ENCODE results near the gene NPR3.

Gene NPR3

DNA sequence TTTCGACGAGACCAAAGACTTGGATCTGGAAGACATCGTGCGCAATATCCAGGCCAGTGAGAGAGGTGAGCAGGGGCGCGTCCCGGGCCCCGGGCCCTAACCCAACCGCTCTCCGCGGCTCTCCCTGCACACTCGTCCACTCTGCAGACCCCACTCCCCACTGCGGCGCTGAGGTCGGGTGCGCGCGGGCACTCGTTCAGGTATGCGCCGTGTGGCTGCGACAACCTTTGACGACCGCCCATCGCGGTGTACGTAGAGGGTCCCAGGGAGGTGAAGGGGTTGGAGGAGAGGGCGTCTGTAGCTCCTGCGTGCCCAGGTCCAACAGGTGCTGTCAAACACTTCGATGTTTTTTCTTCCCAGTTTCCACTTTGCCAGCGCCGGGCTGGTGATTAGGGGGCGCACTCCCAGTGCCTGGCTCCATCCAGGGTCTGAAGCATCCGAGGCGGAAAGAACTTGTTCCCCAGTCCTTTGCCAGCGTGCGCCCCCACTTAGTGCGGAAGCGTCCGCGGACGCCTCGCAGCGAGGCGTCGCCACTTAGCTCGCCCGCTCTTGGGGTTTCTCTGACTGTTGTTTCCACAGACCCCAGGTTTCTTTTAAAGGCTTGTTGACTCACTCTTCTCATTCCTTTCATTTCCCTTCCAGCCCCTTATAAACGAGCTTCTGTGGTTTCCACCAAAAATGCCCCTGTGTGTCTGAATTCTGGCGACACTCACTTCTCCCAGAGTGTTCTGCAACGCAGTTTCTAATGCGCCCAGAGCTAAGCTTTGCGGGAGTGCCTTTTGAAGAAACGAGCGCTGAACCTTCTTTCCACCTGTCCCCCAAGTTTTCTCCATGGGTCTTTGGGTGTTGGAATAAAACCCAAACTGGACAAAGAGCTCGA lies 1.6 kb downstream of the NPR3 start:
- DNase-seq, result no peak

DNA sequence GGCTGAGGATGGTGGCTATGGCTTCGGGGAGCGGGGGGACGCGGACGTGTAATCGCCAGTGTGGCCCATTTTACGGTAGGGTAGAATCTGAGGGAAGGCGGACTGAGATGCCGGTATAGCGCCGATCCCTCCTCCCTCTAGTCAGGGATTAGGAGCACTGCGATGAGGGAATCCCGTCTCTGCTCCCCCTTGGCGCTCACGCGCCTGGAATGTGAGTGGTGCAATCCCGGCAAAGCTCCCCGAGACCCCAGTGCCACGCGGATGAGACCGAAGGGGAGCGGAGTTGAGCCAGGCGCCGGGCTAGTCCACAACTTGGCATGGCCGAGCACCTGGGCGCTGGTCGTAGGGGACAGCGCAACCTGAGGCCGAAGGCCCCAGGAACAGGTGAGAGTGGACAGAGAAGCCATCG lies 2.2 kb downstream of the NPR3 start:
- DNase-seq, result no peak

DNA sequence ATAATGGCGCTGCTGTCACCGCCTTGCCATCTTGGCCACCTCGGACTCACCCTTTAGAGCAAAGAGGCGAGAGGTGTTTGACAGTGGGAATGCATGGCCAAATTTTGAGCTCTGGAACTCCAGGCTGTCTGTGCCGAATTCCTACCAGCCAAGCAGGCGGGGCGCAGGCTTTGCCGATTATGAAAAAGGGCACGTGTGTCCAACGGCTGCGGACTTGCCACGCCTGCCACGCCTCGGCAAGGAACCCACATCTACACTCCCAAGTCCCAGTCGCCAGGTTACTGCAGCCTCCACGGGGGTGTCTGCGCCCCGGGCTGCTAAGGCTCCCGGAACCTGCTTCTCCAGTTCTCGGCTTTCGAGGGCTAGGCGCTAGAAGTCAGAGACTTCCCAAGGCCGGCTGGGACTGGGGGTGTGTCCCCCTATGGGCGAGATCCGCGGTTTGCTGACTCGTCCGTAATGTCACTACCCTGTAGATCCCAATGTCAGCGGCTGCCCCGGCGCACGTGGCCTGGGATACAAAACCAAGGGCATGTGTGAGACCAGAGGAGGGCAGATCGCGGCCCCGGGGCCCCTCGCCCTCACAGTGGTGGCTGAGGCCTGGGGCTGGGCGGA lies 2.8 kb downstream of the NPR3 start:
- DNase-seq, result no peak

DNA sequence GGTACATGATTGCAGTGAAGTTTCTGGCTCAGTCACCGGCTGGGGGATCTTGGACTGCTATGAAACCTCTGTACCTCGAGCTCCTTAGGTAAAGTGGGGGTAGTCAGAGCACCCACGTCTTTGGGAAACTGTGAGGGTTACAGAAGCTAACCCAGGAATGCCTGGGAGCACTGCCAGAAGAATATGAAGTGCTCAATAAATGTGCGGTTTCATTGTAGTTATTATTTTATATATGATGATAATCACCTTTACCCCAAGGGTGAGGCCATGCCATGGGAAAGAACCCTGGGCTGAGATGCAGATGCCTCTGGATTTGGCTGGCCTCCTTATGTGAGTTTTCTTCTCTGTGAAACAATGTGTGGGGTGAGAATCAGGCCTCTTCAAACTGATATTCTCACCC lies 3.7 kb downstream of the NPR3 start:
- no peak for DNase-seq

DNA sequence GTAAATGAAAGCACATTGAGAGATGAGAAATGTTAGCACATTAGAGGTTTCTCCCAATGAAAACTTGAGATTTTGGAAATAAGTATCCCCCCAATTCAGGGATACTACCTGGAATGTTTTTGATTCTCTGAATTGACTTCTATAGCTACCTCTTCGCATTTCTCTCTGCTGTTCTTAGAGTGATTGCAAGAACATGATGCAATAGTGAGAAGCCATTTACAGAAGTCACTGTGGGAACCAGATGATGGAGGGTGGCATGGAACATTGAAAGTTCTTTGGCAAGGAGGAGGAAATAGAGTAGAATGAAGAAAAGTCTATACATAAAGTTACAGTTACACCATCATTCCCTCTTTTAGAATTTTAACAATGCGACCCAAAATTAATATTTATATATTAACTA lies 9.2 kb downstream of the NPR3 start:
- DNase-seq, result no peak

DNA sequence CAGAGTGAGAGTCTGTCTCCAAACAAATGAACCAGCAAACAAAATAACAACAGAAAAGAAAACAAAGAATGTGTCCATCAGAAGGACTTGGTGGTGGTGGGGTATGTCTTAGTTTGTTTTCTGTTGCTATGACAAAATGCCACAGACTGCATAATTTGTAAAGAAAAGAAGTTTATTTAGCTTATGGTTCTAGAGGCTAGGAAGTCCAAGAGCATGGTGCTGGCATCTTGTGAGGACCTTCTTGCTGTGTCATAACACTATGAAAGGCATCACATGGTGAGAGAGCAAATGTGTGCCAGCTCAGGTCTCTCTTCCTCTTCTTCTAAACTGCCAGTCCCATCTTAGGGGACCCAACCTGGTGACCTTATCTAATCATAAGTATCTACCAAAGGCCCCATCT lies 10.5 kb downstream of the NPR3 start:
- DNase-seq, result no peak

DNA sequence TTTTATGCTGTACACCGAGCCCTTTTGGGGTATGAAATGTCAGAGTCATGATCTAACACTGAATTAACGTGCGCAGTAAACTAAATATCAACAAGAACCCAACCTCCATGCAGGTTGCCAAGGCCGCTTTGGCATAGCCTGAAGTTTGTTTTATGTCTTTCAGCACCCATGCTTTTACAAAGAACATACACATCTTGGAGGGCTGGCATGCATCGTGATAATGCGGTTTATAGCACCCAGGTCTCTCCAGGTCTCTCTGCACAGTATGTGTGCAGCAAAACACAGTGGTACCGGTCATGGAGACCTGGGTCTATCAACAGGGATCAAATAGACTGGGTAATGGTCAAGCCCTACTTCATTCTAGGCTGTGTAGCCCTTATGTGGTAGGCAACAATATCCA lies 11.8 kb downstream of the NPR3 start:
- no peak for DNase-seq

DNA sequence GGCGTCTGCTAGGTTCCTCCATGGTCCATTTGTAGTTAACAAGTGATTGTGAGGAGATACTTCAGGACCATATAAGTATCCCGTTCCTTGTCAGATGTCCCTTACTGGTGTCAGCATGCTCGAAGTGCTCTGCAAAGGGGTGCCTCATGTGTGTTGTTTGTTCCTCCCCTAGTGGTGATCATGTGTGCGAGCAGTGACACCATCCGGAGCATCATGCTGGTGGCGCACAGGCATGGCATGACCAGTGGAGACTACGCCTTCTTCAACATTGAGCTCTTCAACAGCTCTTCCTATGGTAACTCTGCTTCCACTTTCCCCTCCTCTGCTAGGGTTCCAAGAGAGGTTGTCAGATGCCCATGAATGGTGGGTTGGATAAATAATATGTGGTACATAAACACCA lies 13.4 kb downstream of the NPR3 start:
- DNase-seq, result no peak

DNA sequence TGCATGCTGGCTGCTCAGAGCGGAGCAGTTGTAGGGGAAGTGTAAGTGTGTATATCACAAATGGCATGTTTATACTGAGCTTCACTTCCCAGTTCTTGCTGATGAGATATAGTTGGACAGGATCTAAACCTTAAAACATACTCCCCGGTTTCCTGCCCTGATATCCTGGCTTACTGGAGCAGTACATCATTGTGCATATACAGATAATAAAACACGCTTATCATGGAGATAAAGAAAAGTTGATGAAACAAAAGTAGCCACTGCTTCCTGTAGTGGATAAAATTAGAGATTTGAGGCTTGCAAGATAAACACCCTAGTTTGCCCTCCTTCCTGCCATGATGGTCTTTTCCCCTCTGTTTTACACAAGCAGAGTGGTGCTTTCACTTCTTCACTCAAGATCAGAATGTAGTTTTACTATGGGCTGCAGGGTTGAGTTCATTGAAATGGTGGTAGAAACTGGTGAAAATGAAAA lies 15.0 kb downstream of the NPR3 start:
- DNase-seq, result no peak

DNA sequence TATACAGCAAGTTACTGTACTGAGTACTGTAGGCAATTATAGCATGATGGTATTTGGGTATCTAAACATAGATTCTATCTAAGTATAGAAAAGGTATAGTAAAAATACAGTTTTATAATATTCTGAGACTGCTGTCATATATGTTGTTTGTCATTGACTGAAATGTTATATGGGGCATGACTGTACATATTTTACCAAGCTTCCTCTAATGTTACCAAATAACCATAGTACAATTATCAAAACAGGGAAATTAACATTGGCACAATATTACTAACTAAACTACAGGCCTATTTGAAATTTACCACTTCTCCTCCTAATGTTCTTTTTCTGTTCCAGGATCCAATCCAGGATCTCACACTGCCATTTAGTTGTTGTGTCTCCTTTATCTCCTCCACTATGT lies 18.5 kb downstream of the NPR3 start:
- no peak for DNase-seq

DNA sequence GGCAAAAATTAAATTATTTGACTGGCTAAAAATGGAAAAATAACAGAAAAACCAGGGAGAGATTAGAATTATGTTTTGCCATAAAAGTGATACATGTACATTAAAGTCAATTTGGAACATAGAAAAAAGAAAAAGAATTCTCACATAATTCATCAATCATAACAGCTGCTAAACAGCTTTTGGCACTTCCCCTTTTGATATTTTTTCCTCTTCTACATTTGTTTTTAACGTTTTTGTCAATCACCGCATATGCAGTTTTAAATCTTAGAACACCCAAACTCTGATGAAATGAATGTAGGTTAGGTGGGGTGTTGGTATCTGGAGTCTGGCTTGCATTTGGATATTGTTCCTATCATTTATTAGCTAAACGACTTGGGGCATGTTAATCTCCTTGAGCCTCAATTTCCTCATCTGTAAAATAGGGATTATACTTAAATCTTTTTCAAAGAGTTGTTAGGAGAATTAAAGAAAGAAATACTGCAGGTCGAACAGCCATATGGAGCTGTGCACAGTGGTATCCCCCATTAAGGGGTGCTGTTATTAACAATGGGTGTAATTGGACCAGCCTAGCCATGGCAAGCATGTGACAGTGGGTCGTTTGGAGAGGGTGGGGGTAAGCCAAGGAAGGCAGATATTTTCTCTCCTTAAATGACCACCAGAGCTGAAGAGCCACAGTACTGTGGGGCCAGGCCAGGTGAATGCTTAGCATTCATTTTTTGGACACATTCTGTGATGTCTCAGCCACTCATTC lies 22.6 kb downstream of the NPR3 start:
- DNase-seq, result no peak

DNA sequence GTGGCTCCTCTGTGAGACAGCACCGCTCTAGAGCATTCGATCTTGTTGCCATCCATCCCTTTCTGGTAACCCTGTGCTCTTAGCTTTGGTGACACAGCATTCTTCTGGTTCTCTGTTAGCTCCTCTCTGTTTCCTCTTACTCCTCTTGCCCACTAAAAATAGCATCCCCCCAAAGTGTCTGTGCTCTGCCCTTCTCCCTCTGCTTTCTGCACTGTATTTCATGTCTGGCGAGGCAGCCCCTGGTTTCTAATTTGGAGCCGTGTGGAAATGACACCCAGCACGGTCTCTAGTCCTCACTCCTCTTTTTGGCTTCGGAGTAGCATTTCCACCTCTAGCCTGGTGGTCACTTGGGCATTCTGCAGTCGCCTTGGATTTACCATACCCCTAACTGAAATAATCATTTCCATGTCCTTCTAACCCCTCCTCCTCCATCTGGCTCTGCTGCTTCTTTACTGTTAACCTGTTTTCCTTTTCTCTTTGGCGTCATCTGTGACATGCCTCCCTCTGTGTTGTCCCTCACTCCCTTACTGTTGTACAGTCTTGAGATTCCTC lies 23.8 kb downstream of the NPR3 start:
- DNase-seq, result no peak

DNA sequence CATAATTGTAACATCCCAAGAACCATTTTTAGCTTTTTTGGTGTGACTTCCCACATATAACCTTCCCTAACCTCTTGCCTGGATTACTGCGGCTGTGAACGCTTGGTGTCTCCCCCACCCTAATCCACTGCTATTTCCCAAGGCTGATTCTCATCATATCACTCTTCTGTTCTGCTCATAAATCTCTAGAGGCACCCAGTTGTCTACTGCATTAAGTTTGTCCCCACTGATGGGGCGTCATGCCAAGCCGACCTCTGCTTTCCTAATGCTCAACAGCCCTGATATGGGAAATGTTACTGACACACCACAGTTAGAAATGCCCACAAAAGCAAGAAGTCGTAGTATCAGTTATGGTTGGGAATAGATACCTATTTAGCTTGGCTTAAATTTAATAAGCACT lies 24.4 kb downstream of the NPR3 start:
- no peak for DNase-seq

DNA sequence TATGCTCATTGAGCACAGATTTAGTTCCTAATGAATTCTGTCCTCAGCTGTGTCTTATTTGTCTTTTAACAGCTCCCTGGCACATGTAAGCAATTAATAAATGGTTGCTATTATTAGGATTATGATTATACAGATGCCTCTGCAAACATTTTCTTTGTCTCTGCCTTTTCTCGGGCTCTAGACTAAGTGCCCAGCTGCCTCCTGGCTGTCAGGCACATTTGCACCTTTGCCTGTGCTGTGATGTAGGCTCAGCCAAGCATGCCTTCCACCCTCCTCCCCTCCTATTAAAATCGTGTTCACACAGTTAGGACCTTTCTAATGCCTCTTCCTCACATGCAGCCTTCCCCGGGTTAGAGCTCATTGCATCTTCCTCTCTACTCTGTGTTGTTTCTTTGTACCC lies 25.7 kb downstream of the NPR3 start:
- no peak for DNase-seq

DNA sequence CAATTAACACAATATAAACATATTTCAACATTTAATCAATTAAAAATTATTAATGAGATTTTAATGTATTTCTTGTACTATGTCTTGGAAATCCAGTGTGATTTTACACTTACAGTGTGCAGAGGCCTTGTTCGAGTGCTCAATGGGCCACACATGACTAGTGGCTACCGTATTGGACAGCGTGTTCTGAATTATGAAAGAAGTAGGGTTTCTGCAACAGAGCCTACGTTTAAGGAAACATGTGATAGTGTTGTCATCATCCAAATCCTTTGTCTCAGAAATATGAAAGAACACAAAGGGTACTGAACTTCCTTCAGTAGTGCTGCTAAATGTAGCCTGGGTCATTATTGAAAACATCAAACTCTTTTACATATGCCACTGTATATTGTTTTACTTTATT lies 29.5 kb downstream of the NPR3 start:
- no peak for DNase-seq

DNA sequence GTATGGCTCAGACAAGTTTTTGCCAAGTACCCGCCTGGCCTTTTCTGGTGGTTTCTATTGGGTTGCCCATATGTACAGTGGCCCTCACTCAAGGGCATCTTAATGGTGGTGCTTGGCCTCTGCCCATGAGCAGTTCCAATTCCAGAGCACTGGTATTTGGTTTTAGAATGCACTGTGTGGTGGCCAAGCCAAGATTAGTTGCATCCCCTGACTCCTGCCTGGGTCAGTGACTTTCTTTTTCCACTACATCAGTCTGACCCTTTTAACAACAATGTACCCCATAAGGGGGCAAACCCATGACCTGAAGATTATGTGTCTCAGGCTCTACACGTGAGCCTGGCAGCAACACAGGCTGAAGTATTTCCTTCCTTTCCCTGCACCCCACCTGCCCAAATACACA lies 34.2 kb downstream of the NPR3 start:
- no peak for DNase-seq

DNA sequence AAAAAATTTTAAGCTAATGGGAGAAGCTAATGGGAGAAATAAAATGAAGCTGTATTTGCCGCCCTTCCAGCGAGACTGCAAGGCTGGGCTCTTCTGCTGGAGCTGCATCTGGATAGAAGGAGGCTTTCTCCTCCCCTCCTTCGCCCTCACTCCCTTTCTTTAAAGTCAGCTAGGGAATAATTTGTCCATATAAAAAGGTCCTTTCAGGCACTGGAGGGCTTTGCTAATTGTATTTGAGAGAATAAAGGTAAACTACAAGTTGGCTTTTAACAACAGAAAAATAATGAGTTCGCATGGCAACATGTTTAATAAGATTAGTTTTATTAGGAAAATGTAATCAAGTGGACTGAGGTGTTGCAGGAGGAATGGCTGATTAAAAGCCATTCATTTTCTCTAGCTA lies 41.3 kb downstream of the NPR3 start:
- DNase-seq, result no peak

DNA sequence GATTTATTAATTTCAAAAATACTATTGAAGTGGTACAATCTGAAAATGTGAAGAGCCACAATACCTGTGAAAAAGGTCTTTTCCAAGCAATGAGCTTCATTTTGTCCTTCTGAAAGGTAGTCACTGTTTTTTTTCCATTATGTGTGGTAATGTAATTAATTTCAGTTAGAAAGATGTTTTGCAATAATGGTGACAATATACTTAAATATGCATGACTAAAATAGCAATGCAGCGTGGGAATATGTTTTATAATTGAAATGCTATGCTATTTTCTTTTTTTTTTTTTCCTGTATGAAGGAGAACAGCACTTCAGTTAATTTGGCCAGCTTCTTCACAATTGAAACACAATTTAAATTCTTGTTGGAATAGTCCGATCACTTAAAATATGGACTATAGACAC lies 41.9 kb downstream of the NPR3 start:
- DNase-seq, result no peak

DNA sequence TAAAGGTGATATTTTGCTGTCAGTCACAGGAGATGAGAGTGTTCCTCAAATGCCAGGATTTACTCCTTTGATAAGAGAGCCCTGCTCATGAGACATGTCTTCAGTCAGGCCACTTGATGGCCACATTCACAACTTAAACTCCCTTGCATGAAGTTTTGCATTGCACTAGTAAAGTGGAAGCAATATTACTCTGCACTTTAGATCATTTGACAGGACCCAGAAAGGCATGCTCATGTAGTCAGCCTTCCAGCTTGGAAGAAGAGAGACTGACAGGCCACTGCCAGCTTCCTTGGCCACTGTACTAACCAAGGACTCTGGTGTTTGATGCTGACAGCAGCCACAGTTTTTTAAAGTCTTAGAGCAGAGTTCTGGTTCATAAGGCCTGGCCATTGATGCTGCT lies 42.6 kb downstream of the NPR3 start:
- no peak for DNase-seq

DNA sequence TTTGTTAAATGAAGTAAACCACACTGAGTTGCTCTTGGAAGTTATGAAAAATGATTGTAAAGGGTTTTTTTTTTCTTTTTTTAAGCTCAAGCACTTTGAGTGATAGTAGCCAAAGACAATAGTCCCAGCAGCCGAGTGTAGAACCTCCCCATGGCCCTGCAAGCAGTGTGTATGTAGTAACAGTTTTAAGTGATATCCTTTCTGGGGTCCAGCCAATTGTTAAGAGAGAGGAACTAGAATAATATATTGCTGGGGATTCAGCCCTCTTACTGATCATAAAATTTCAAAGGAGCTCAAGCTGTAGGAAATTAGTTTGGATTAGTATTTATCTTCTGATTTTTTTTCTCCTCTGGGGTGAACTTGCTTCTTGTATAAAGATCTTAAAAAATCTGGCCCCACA lies 43.2 kb downstream of the NPR3 start:
- DNase-seq, result no peak

DNA sequence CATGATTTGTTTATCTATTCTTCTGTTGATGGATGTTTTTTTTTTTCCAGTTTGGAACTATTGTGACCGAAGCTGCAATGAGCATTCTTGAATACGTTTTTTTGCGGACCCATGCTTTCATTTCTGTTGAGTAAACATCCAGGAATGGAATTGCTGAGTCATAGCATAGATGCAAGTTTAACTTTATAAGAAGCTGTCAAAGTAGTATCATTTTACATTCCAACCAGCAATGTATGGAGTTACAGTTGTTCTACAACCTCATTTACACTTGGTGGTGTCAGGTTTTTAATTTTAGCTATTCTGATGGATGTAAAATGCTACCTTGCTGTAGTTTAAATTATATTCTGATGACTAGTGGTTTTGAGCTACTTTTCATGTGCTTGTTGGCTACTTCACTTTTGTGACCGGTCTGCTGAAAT lies 49.0 kb downstream of the NPR3 start:
- no peak for DNase-seq

DNA sequence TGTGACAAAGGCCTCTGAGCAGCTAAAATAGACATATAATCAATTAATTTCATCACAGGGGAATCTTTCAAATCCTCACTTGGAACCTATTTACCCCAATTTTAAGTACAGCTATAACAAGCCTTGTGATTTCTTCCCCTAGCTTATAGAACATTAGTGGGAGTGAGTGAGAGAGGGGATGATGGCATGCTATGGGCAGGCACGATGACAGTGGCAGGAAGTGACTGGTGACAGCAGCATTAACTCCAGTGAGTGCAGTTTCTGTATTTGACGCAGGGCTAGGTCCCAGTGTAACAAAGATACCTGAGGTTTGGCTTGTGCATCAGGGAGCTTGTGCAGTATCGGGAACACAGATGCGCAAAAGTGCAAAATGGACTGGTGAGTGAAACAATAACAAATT lies 54.1 kb downstream of the NPR3 start:
- no peak for DNase-seq

DNA sequence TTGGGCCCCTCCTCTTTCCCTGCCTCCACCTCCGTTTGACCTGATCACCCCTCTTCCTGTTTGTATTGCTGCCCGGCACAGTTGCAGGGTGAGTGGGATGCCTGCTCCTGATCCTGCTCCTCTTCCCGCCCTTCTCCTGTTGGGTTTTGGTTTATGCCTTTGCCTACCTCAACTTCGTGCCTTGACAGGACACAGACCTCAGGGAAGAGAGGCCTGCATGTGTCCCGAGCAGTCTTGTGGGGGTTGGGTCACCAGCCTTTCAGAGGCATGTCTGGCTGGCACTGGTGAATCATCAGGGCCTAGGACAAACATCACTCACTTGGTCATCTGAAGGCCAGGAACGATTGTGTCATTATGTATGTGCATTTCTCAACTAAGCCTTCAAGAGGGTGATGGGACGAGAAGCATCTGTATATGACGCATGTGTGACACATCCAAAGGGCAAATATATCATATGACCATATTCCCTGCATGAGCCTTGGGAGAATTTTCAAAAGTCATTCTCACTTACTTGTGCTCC lies 56.9 kb downstream of the NPR3 start:
- DNase-seq, result no peak

All from activated CD4-positive, alpha-beta T cell treated with anti-CD3 and anti-CD28 coated beads, Interleukin-2, Interleukin-6, amounts not matched to agents 100 ng/mL and 50 ng/mL, durations not matched to agents 16 hours and 8 hours (primary cell).